BLaER1 treated with 17β-estradiol and CSF1 and Interleukin-3, amounts not matched to agents 10 nM and 100 nM (cell line): ENCODE measurements around the gene ASIC4.

ENCODE experiments used
- H3K27ac ChIP-seq, 11 experiments: shearing (Covaris generic); formaldehyde crosslinking; 2 replicates each; pipeline ENCODE4 v1.8.1; 2022
- H3K27me3 ChIP-seq, 11 experiments: shearing (Covaris generic); formaldehyde crosslinking; 2 replicates each; pipeline ENCODE4 v1.8.1; 2022
- H3K36me3 ChIP-seq, 11 experiments: shearing (Covaris generic); formaldehyde crosslinking; 2 replicates each; pipeline ENCODE4 v1.8.1; 2022
- H3K4me1 ChIP-seq, 10 experiments: shearing (Covaris generic); formaldehyde crosslinking; 2 replicates each; pipeline ENCODE4 v1.8.1; 2022
- H3K4me2 ChIP-seq, 11 experiments: shearing (Covaris generic); formaldehyde crosslinking; 2 replicates each; pipeline ENCODE4 v1.8.1; 2022
- H3K4me3 ChIP-seq, 10 experiments: shearing (Covaris generic); formaldehyde crosslinking; 2 replicates each; pipeline ENCODE4 v1.8.1; 2022
- H3K9ac ChIP-seq, 11 experiments: shearing (Covaris generic); formaldehyde crosslinking; 2 replicates each; pipeline ENCODE4 v1.8.1; 2022
- H3K9me3 ChIP-seq, 11 experiments: shearing (Covaris generic); formaldehyde crosslinking; replicated peaks in 1 of 11; 2 replicates each; pipeline ENCODE4 v1.8.1; 2022
- H4K20me1 ChIP-seq, 11 experiments: shearing (Covaris generic); formaldehyde crosslinking; 2 replicates each; pipeline ENCODE4 v1.8.1; 2022
- Cebpa-rat ChIP-seq, 11 experiments: shearing (Covaris generic); IDR thresholded peaks; 2 replicates each; pipeline ENCODE4 v1.8.1; 2022

Gene ASIC4

DNA sequence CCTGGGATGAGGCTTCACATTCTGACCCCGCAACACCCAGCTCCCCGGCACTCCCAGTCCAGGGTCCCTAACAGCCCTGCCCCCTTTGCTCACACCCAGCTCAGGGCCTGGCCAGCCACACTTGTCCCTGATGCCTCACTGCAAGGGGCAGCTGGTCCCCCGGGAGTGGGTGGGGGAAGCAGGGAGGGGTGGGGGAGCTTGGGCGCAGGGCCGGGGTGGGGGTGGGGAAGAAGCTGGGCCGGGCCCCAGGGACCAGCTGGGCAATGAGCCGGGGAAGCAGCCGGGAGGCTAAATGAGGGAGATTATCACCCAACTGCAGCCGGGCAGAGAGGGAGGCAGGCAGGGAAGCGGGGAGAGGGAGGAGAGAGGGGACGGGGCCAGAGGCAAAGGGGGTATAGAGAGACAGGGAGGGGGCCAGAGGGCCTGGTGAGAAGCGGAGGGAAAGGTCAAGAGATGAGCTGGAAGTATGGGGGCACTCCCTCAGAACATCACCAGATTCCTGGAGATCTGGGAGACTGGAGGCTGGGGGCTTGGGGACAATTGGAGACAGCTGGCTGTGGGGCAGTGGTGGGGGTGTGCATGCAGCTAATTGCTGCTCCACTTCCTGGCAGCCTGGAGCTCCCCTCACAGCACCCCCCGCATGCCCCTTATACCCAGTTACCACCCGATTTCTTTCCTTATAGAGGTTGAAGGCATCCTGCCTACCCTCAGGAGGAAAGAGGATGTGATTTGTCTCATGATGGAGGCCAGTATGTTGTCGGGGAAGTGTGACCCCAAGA, 2.5 kb upstream of the ASIC4 start:
- TF ChIP-seq Cebpa-rat (IDR thresholded peaks at IDR 0.05) = no peak
- no peaks in the 10 kb centered on the region for H3K9me3 ChIP-seq
- peaks cover 0 to 63% (median 20%) of the 10 kb centered on the region in 11 experiments; a peak in 13 of 22 replicates for H3K27me3 ChIP-seq
- peaks cover 39 to 91% (median 82%) of the 10 kb centered on the region in 10 experiments for H3K4me1 ChIP-seq
- peak overlapping the region in 9 of 11 experiments; percentile 75 to 96 (median 92); a peak in 18 of 22 replicates for H3K4me2 ChIP-seq
- H3K4me3 ChIP-seq = peak overlapping the region in 2 of 10 experiments; percentile 35 to 38; a peak in 2 of 20 replicates
- peaks cover 0 to 7% (median 2%) of the 10 kb centered on the region in 11 experiments; a peak in 7 of 22 replicates for H3K36me3 ChIP-seq
- H3K27ac ChIP-seq = peak overlapping the region in 2 of 11 experiments; percentile 3 to 7; a peak in 4 of 22 replicates
- H4K20me1 ChIP-seq = peaks cover 0 to 82% (median 19%) of the 10 kb centered on the region in 11 experiments; a peak in 16 of 22 replicates
- peak overlapping the region in 3 of 11 experiments; percentile 40 to 50 (median 43); a peak in 2 of 22 replicates for H3K9ac ChIP-seq

DNA sequence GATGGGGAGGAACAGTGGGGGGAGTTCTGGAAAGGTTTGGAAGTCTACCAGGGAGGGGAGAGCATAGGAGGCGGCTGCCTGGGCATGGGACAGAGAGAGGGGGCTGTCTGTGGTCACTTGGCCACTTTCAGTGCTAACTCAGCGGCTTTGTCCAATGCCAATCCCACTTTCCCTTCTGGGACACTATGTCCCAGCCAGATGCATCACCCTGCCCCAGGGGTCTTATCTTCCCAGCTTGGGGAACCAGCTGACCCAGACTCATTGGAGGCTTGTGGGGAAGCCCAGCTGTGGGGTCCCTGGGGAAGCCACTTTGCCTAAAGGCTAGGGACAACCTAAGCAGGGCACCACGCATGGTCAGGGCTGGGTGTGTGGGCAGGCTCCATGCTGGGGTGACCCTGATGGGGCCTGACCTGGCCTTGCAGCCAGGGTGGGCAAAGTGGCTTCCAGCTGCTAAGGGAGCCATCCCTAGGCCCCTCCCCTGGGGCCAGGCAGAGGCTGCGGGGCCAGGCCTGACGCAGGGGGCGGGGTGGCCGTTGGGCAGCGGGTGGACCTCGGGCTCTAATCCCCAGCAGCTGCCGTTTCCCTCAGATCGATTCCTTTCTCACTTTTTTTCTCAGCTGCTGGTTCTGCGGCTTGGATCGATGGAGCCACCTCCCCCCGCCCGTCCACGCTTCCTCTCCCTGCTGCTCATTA, 1.6 kb upstream of the ASIC4 start:
- Histone ChIP-seq H3K36me3 (no peaks in the 10 kb centered on the region), H3K4me1 (peaks cover 48 to 99% (median 92%) of the 10 kb centered on the region in 10 experiments), H3K27ac (peak overlapping the region in 2 of 11 experiments; percentile 3 to 7; a peak in 1 of 22 replicates), H3K4me3 (peak overlapping the region in 2 of 10 experiments; percentile 22 to 38; a peak in 4 of 20 replicates), H3K4me2 (peak overlapping the region; percentile 54 to 96 (median 85); a peak in 21 of 22 replicates), H3K9ac (peak overlapping the region in 4 of 11 experiments; percentile 9 to 43 (median 37); a peak in 4 of 22 replicates), H3K9me3 (no peaks in the 10 kb centered on the region), H3K27me3 (peaks cover 0 to 63% (median 20%) of the 10 kb centered on the region in 11 experiments; a peak in 13 of 22 replicates), H4K20me1 (peaks cover 0 to 79% (median 19%) of the 10 kb centered on the region in 11 experiments; a peak in 16 of 22 replicates)
- no peak for TF ChIP-seq Cebpa-rat (IDR thresholded peaks at IDR 0.05)

DNA sequence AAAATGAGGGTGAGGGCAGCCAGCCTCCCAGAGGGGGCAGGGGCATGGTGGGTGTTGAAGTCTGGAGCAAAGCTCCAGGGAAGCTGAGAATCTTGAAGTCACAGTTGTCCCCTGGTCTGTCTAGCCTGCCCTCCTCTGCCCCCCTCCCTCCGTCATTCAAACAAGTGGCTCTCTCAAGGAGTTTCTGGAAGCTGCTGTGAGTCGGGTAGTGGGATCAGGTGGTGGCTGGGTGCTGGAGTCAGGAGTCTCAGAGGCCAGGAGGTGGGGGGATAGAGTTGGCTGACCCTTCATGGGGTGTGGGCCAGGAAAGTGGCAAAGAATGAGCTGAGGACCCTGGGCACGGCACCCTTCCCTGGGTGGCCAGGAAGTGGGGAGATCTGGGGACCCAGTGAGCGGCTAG, 495 bp upstream of the ASIC4 start:
- Histone ChIP-seq H3K9ac (peak overlapping the region in 4 of 11 experiments; percentile 15 to 59 (median 37); a peak in 7 of 22 replicates), H3K27me3 (peaks cover 0 to 63% (median 20%) of the 10 kb centered on the region in 11 experiments; a peak in 13 of 22 replicates), H3K4me3 (0 out of 20 replicates have a peak overlapping the region, but pooled peaks of 4 of the 10 experiments have one; percentile 6 to 29 (median 20))

DNA sequence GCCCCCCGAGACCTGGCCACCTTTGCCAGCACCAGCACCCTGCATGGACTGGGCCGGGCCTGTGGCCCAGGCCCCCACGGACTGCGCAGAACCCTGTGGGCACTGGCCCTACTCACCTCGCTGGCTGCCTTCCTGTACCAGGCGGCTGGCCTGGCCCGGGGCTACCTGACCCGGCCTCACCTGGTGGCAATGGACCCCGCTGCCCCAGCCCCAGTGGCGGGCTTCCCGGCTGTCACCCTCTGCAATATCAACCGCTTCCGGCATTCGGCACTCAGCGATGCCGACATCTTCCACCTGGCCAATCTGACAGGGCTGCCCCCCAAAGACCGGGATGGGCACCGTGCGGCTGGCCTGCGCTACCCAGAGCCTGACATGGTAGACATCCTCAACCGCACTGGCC, 554 bp downstream of the ASIC4 start:
- Histone ChIP-seq H3K36me3 (no peaks in the 10 kb centered on the region), H3K9me3 (no peaks in the 10 kb centered on the region), H3K9ac (peak overlapping the region in 1 of 11 experiments; percentile 19; a peak in 2 of 22 replicates), H3K27me3 (peaks cover 0 to 59% (median 20%) of the 10 kb centered on the region in 11 experiments; a peak in 13 of 22 replicates), H3K4me3 (no peak overlapping the region), H3K4me1 (peaks cover 44 to 88% (median 81%) of the 10 kb centered on the region in 10 experiments), H3K4me2 (peak overlapping the region in 10 of 11 experiments; percentile 75 to 96 (median 88); a peak in 18 of 22 replicates), H3K27ac (no peak overlapping the region), H4K20me1 (peaks cover 0 to 66% (median 19%) of the 10 kb centered on the region in 11 experiments; a peak in 14 of 22 replicates)
- TF ChIP-seq Cebpa-rat (IDR thresholded peaks at IDR 0.05) = no peak

More for the DNA sequence above, 495 bp upstream of the ASIC4 start:
- H3K36me3 ChIP-seq = no peaks in the 10 kb centered on the region
- no peak overlapping the region for H3K27ac ChIP-seq
- H4K20me1 ChIP-seq = peaks cover 0 to 70% (median 19%) of the 10 kb centered on the region in 11 experiments; a peak in 14 of 22 replicates
- no peak for TF ChIP-seq Cebpa-rat (IDR thresholded peaks at IDR 0.05)
- H3K4me1 ChIP-seq = peaks cover 48 to 98% (median 92%) of the 10 kb centered on the region in 10 experiments
- H3K9me3 ChIP-seq = no peaks in the 10 kb centered on the region
- H3K4me2 ChIP-seq = peak overlapping the region; percentile 75 to 96 (median 87)

DNA sequence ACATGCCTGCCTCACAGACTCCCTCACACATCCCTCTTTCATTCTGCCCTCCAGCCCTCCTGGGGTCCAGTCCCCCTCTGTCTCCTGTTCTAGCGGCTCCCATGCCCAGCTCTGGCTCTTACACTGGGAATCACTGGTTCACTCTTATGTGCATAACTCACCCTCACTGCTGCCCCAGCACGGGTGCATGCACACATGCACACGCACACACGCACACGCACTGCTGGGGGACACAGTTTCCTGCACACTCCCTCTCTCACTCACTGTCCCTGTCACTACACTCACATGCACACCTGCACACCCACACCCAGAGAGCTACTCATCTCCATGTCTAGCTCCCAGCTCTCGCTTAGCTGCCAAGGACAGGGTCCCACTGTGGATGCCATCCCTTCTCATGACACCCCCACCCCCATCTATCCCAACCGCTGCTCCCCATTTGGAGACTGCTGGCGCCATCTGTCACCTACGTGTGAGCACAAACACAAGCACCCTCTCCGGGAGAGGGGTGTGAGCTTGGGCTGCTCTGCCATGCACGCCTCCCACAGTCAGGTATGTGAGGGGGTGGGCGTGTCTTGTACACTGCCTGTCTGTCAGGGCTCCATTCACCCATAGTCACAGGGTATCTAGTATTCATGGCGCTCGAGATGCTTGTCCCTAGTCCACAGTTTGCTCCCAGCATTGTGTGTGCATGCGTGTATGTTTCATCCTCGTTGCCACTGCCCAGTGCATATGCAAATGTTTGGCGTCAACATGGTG, 1.8 kb downstream of the ASIC4 start:
- Histone ChIP-seq H3K27me3 (peaks cover under 1 to 55% (median 23%) of the 10 kb centered on the region in 11 experiments; a peak in 19 of 22 replicates), H3K4me3 (no peak overlapping the region), H3K4me1 (peaks cover 34 to 83% (median 72%) of the 10 kb centered on the region in 10 experiments), H4K20me1 (peaks cover 0 to 66% (median 19%) of the 10 kb centered on the region in 11 experiments; a peak in 13 of 22 replicates), H3K36me3 (no peaks in the 10 kb centered on the region), H3K27ac (no peak overlapping the region), H3K9me3 (no peaks in the 10 kb centered on the region), H3K4me2 (peak overlapping the region in 9 of 11 experiments; percentile 52 to 96 (median 92); a peak in 18 of 22 replicates), H3K9ac (no peak overlapping the region)
- no peak for TF ChIP-seq Cebpa-rat (IDR thresholded peaks at IDR 0.05)

DNA sequence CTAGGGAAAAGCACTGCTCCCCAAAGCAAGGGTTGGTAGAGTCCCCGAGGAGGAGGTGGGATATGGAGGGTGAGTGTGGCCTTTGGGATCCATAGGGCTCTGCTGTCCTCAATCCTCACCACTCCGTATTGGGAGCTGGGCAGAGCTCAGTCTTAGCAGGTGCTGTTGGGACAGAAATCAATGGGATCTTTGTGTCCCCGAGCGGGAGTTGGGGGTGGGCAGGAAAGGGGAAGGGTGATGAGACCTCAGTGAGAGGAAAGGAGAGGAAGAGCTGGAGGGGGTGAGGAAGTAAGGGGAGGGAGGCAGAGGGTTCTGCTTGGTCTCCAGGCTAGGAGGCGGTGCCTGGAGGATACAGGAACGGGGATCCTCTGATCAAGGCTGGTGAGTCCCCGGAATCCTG, 2.6 kb downstream of the ASIC4 start:
- no peaks in the 10 kb centered on the region for H3K36me3 ChIP-seq
- no peak for TF ChIP-seq Cebpa-rat (IDR thresholded peaks at IDR 0.05)
- H3K9me3 ChIP-seq = no peaks in the 10 kb centered on the region
- peaks cover 34 to 84% (median 72%) of the 10 kb centered on the region in 10 experiments for H3K4me1 ChIP-seq
- no peak overlapping the region for H3K4me3 ChIP-seq
- peaks cover 9 to 56% (median 31%) of the 10 kb centered on the region in 11 experiments for H3K27me3 ChIP-seq
- no peak overlapping the region for H3K27ac ChIP-seq
- H4K20me1 ChIP-seq = peaks cover 0 to 65% (median 19%) of the 10 kb centered on the region in 11 experiments; a peak in 13 of 22 replicates
- no peak overlapping the region for H3K9ac ChIP-seq
- H3K4me2 ChIP-seq = peak overlapping the region; percentile 52 to 96 (median 74)

DNA sequence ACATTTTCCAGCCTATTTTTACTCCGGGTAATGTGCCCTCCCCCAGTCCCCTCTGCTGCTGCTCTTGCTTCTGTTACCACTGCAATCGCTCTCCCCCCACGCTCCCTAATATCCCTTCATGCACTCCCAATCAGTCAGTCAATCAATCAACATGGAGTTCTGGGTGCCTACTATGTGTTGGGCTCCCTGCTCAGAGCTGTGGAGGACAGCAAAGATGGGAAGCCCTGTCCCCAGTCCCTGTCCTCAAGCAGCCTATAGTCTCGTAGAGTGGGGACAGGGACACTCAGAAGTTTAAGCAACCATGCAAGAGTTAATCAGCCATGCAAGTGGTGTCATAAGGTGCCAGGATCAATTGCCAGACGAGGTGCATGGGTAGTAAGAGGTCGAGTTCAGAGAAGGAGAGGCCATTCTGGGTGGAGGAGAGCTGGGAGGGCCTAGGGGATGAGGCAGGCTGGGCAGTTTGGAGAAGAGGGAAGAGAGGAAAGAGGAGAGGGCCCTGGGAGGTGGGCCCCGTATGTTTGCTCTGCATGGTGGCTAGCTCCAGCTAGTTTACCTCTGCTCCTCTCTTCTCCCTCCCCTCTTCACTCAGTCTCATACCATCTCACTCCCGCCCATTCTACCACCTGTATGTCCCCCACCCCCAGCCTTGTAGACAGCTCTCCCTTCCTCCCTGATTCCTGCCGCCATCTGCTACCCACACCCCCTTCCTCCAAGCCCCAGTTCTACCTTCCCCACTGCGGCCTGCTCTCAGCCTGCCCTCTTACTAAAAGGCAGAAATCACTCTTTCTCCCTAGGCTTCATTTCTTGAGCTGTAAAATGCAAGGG, 3.9 kb downstream of the ASIC4 start:
- peaks cover 0 to 52% (median 12%) of the 10 kb centered on the region in 11 experiments; a peak in 12 of 22 replicates for H4K20me1 ChIP-seq
- H3K9me3 ChIP-seq = no peaks in the 10 kb centered on the region
- H3K27ac ChIP-seq = no peak overlapping the region
- H3K4me1 ChIP-seq = peaks cover 30 to 82% (median 69%) of the 10 kb centered on the region in 10 experiments
- H3K36me3 ChIP-seq = no peaks in the 10 kb centered on the region
- peak overlapping the region in 9 of 11 experiments; percentile 52 to 96 (median 92); a peak in 12 of 22 replicates for H3K4me2 ChIP-seq
- peaks cover 22 to 56% (median 38%) of the 10 kb centered on the region in 11 experiments for H3K27me3 ChIP-seq
- no peak overlapping the region for H3K9ac ChIP-seq
- H3K4me3 ChIP-seq = no peak overlapping the region
- TF ChIP-seq Cebpa-rat (IDR thresholded peaks at IDR 0.05) = no peak
